Liver (tissue), 9 donors: Measurements from ENCODE around the gene OR2T4. TPM values are rescaled to one million over a fixed set of nuclear protein-coding genes. Genes with fewer than 3 reads are reported as not detected.

ENCODE experiments used
- DNase-seq: peaks from one replicate; pipeline ENCODE4 v3.0.0-alpha.2; 2017; ENCODE audit warnings: low spot score
- H3K27ac ChIP-seq, 2 donors: one replicate each; pipeline ENCODE4 v1.7.0; 2013; ENCODE audit warnings: inconsistent platforms in 2 of 2, low read length in 2 of 2, control low read depth in 1 of 2, low read depth in 1 of 2, mild to moderate bottlenecking in 1 of 2
- H3K27me3 ChIP-seq, 4 donors: one replicate each; pipeline versions ENCODE4 v1.6.1 to v1.7.0; 2013; ENCODE audit warnings: low read length in 3 of 4, inconsistent platforms in 1 of 4, mild to moderate bottlenecking in 1 of 4, moderate library complexity in 1 of 4; ENCODE audit not compliant: control insufficient read depth in 4 of 4, insufficient read depth in 4 of 4
- H3K36me3 ChIP-seq, 4 donors: one replicate each; pipeline versions ENCODE4 v1.6.1 to v1.7.0; 2013; ENCODE audit warnings: low read length in 3 of 4, mild to moderate bottlenecking in 3 of 4, low read depth in 1 of 4, moderate library complexity in 1 of 4; ENCODE audit not compliant: control insufficient read depth in 4 of 4, insufficient read depth in 3 of 4
- H3K4me1 ChIP-seq, 4 donors: one replicate each; pipeline versions ENCODE4 v1.6.1 to v1.7.0; 2013; ENCODE audit warnings: low read length in 3 of 4, mild to moderate bottlenecking in 3 of 4, moderate library complexity in 1 of 4; ENCODE audit not compliant: control insufficient read depth in 4 of 4, insufficient read depth in 4 of 4
- H3K4me3 ChIP-seq, 3 donors: one replicate each; pipeline versions ENCODE4 v1.6.1 to v1.7.0; 2013; ENCODE audit warnings: low read length in 3 of 3, control low read depth in 1 of 3, low read depth in 1 of 3, mild to moderate bottlenecking in 1 of 3
- H3K9ac ChIP-seq, 2 donors: one replicate each; pipeline ENCODE4 v1.7.0; 2013; ENCODE audit warnings: low read length in 2 of 2, mild to moderate bottlenecking in 2 of 2, moderate library complexity in 2 of 2, control low read depth in 1 of 2, low read depth in 1 of 2
- H3K9me3 ChIP-seq, 4 donors: one replicate each; pipeline versions ENCODE4 v1.6.1 to v1.7.0; 2013; ENCODE audit warnings: low read length in 3 of 4; ENCODE audit not compliant: control insufficient read depth in 4 of 4
- CTCF ChIP-seq: fragments of 150-350 bp; IDR thresholded peaks from 2 replicates; pipeline ENCODE4 v1.5.1; 2017; ENCODE audit warnings: improper control_type of control experiment, low read depth, low read length; ENCODE audit not compliant: missing input control
- EGR1 ChIP-seq, 2 donors: IDR thresholded peaks; 2 replicates each; pipeline ENCODE4 v1.6.1; 2016 to 2018; ENCODE audit warnings: antibody characterized with exemption in 2 of 2, low read depth in 2 of 2
- FOXA1 ChIP-seq: IDR thresholded peaks from 2 replicates; pipeline ENCODE4 v1.6.1; 2016; ENCODE audit warnings: antibody characterized with exemption
- FOXA2 ChIP-seq: IDR thresholded peaks from 2 replicates; pipeline ENCODE4 v1.6.1; 2016; ENCODE audit warnings: antibody characterized with exemption
- GABPA ChIP-seq, 2 donors: IDR thresholded peaks in 1 of 2; conservative IDR thresholded peaks in 1 of 2; 2 replicates each; pipeline ENCODE4 v1.6.1; 2016; ENCODE audit warnings: antibody characterized with exemption in 2 of 2, mild to moderate bottlenecking in 1 of 2, moderate library complexity in 1 of 2
- HNF4A ChIP-seq, 2 donors: conservative IDR thresholded peaks; 2 replicates each; pipeline ENCODE4 v1.6.1; 2016; ENCODE audit warnings: antibody characterized with exemption in 2 of 2, mild to moderate bottlenecking in 2 of 2
- HNF4G ChIP-seq: IDR thresholded peaks from 2 replicates; pipeline ENCODE4 v1.6.1; 2016; ENCODE audit warnings: antibody characterized with exemption
- JUND ChIP-seq, 2 donors: IDR thresholded peaks; 2 replicates each; pipeline ENCODE4 v1.6.1; 2016; ENCODE audit warnings: antibody characterized with exemption in 2 of 2
- NR2F2 ChIP-seq: IDR thresholded peaks from 2 replicates; pipeline ENCODE4 v1.6.1; 2016; ENCODE audit warnings: antibody characterized with exemption
- RXRA ChIP-seq, 2 donors: IDR thresholded peaks; 2 replicates each; pipeline ENCODE4 v1.6.1; 2017 to 2018; ENCODE audit warnings: antibody characterized with exemption in 2 of 2, mild to moderate bottlenecking in 1 of 2
- SP1 ChIP-seq: IDR thresholded peaks from 2 replicates; pipeline ENCODE4 v1.6.1; 2018; ENCODE audit warnings: antibody characterized with exemption, mild to moderate bottlenecking
- TAF1 ChIP-seq: conservative IDR thresholded peaks from 2 replicates; pipeline ENCODE4 v1.6.1; 2016; ENCODE audit warnings: antibody characterized with exemption, mild to moderate bottlenecking
- YY1 ChIP-seq: IDR thresholded peaks from 2 replicates; pipeline ENCODE4 v1.6.1; 2016; ENCODE audit warnings: antibody characterized with exemption, mild to moderate bottlenecking
- ZBTB33 ChIP-seq: IDR thresholded peaks from 2 replicates; pipeline ENCODE4 v1.6.1; 2016; ENCODE audit warnings: antibody characterized with exemption
- WGBS: extraction: QIAGEN DNeasy Blood & Tissue Kit; methylation state at CpG from one replicate; pipeline ENCODE4 v1.1.7; 2013; 5-methylcytosine and 5-hydroxymethylcytosine counted together
- polyA plus RNA-seq, 2 donors: library from polyadenylated mRNA; stranded (reverse) in 1 of 2; unstranded in 1 of 2; fragments of 200-250 nt in 1 of 2; fragments of >200 nt in 1 of 2; fragmentation: Nextera tagmentation in 1 of 2; extraction: Ambion mirVana in 1 of 2; gene quantifications; one replicate each; pipeline versions ENCODE4 v1.2.1 to v1.2.3, GENCODE V29; 2013 to 2015
- total RNA-seq, 2 donors: library from RNA; depleted of rRNA; stranded (reverse); fragments of >200 nt; gene quantifications; one replicate each; pipeline ENCODE4 v1.2.3, GENCODE V29; 2014
- TF ChIP-seq, protein P1 (sequence below): IDR thresholded peaks from 2 replicates; pipeline ENCODE4 v1.6.1; 2016; ENCODE audit warnings: antibody characterized with exemption
- donor health status: healthy.
- donor health status: healthy.
- donor health status: healthy.
- donor health status: healthy.
- donor health status: healthy.

The OR2T4 gene
- total and polyA plus RNA-seq, 4 donors = not detected

DNA sequence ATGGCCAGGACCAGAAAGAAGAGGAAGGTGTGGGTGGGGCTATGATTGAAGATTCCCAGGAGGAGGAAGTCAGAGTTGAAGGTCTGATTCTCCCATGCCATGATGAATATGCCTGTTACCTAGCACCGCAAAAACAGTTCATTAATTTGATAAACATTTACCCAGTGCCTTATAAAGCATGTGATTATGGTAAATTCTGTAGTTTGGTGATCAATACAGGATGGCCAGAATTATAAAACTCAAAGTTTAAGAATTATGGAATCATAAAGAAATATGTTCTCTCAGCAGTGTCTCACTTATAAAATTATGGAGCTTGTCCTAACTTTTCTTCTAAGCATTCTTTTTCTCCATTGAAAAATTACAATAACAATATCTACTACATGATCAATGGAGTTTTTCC is 37.0 kb upstream of the OR2T4 start, which contains the start of gene OR2M7:
TSS of gene OR2M7 (minus strand) at position 101 of the 400 bp plus-strand sequence. CDS start at position 101, 0 bp downstream.
- no peak for DNase-seq
- no peaks in the 10 kb centered on the region for H3K4me1 ChIP-seq
- H3K36me3 ChIP-seq = no peaks in the 10 kb centered on the region

DNA sequence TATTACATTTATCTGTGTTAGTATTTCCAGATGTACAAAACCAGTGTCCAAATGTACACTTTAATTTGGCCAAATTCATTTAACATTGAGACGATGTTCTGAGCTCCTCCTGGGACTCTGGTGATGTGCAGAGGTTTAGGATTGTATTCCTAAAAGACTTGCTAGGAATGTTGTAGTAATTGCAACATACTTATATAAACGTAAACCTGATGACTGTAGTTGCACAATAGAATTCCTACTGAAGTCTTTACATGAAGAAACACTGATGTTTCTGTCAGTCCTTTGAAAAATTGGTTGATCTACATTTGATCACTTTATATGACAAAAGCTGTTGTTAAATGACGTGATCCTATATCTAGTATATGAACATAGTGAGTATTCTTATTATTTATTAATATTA is 18.0 kb upstream of the OR2T4 start:
- Histone ChIP-seq H3K4me1 (no peaks in the 10 kb centered on the region), H3K36me3 (no peaks in the 10 kb centered on the region), H3K4me3 (no peak overlapping the region), H3K27me3 (no peaks in the 10 kb centered on the region), H3K9me3 (no peaks in the 10 kb centered on the region), H3K27ac (no peak overlapping the region), H3K9ac (no peak overlapping the region)
- WGBS = 48% methylated on average over 3 of the region's 3 CpGs
- DNase-seq = no peak
- TF ChIP-seq HNF4A (conservative IDR thresholded peaks at IDR 0.05) (no peak), ZBTB33 (no peak), JUND (IDR thresholded peaks at IDR 0.05) (no peak), GABPA (IDR thresholded peaks at IDR 0.05 in 1 of 2, conservative IDR thresholded peaks at IDR 0.05 in 1 of 2) (no peak), SP1 (no peak), FOXA1 (no peak), FOXA2 (no peak), HNF4G (no peak)
- TF ChIP-seq, protein P1, sequence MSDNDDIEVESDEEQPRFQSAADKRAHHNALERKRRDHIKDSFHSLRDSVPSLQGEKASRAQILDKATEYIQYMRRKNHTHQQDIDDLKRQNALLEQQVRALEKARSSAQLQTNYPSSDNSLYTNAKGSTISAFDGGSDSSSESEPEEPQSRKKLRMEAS = no peak

More for the DNA sequence above, 37.0 kb upstream of the OR2T4 start, which contains the start of gene OR2M7:
- no peaks in the 10 kb centered on the region for H3K9me3 ChIP-seq
- H3K27ac ChIP-seq = no peak within 1 kb of the TSS
- H3K4me3 ChIP-seq = no peak within 1 kb of the TSS
- no peak within 1 kb of the TSS for H3K9ac ChIP-seq
- no peaks in the 10 kb centered on the region for H3K27me3 ChIP-seq
- 83% methylated on average over 1 of the region's 1 CpG for WGBS
- no peak for TF ChIP-seq RXRA (IDR thresholded peaks at IDR 0.05)
- no peak for TF ChIP-seq NR2F2

GRCh38 chr1:248348475-248348874 is 13.0 kb upstream of the OR2T4 start, which contains the start of gene OR14C36:
OR14C36 (plus strand) TSS chr1:248348775; CDS start chr1:248348775, 0 bp downstream.
- no peak for TF ChIP-seq GABPA (IDR thresholded peaks at IDR 0.05 in 1 of 2, conservative IDR thresholded peaks at IDR 0.05 in 1 of 2)
- no peak for TF ChIP-seq RXRA (IDR thresholded peaks at IDR 0.05)
- no peak for TF ChIP-seq FOXA1
- TF ChIP-seq NR2F2 = no peak
- TF ChIP-seq TAF1 = no peak
- TF ChIP-seq YY1 = no peak
- no peak for TF ChIP-seq FOXA2
- TF ChIP-seq EGR1 (IDR thresholded peaks at IDR 0.05; ENCODE audit: low read depth in 2 of 2) = no peak
- no peak for TF ChIP-seq CTCF
- no peak for TF ChIP-seq HNF4G
- TF ChIP-seq, protein P1 = no peak
- Histone ChIP-seq H3K27ac (no peak within 1 kb of the TSS), H3K9ac (no peak within 1 kb of the TSS), H3K27me3 (no peaks in the 10 kb centered on the region), H3K4me3 (no peak within 1 kb of the TSS), H3K4me1 (no peaks in the 10 kb centered on the region), H3K36me3 (no peaks in the 10 kb centered on the region), H3K9me3 (no peaks in the 10 kb centered on the region)
- DNase-seq = no peak
- WGBS = 78% methylated on average over 4 of the region's 4 CpGs
